ENCODE measurements around the gene HSD17B10. TPM values are rescaled to one million over a fixed set of nuclear protein-coding genes. Genes with fewer than 3 reads are reported as not detected.

The HSD17B10 gene
- total RNA-seq, 4 donors from 2014 or later: 34.7 to 63.5 (median 44.4) TPM

GRCh38 chrX:53398216-53398615, 36.0 kb downstream of the HSD17B10 start:
- TF ChIP-seq POLR2A (IDR thresholded peaks at IDR 0.05): no peak
- no peak for TF ChIP-seq CTCF (IDR thresholded peaks at IDR 0.05)
- Histone ChIP-seq H3K4me1 (no peaks in the 10 kb centered on the region), H3K9me3 (no peaks in the 10 kb centered on the region), H3K27me3 (no peaks in the 10 kb centered on the region), H3K27ac (no peak overlapping the region), H3K36me3 (peaks cover 0 to 20% (median 0%) of the 10 kb centered on the region in 3 donors), H3K4me3 (no peak overlapping the region)
- DNase-seq: no peak

GRCh38 chrX:53395605-53396298, 38.4 kb downstream of the HSD17B10 start:
- no peak overlapping the region for H3K4me3 ChIP-seq
- TF ChIP-seq CTCF (IDR thresholded peaks at IDR 0.05): no peak
- TF ChIP-seq POLR2A (IDR thresholded peaks at IDR 0.05): no peak
- no peaks in the 10 kb centered on the region for H3K9me3 ChIP-seq
- peaks cover 0 to 13% (median 0%) of the 10 kb centered on the region in 3 donors for H3K36me3 ChIP-seq
- H3K27me3 ChIP-seq: no peaks in the 10 kb centered on the region
- no peak for DNase-seq
- H3K4me1 ChIP-seq: no peaks in the 10 kb centered on the region
- H3K27ac ChIP-seq: no peak overlapping the region

GRCh38 chrX:53383376-53384076, 50.6 kb downstream of the HSD17B10 start:
- Histone ChIP-seq H3K36me3 (peaks cover 0 to 36% (median 0%) of the 10 kb centered on the region in 3 donors), H3K27me3 (no peaks in the 10 kb centered on the region), H3K27ac (no peak overlapping the region), H3K4me3 (no peak overlapping the region), H3K4me1 (no peaks in the 10 kb centered on the region), H3K9me3 (no peaks in the 10 kb centered on the region)
- TF ChIP-seq POLR2A (IDR thresholded peaks at IDR 0.05): no peak
- no peak for TF ChIP-seq CTCF (IDR thresholded peaks at IDR 0.05)
- no peak for DNase-seq

Small RNAs within 50 kb of the gene (small RNA-seq; reads per million reads assigned to genes)
- gene MIR6857 (0 reads per million in 2 donors), gene VTRNA3-1P (0 reads per million in 2 donors)

Other genes starting within 250 kb of the HSD17B10 start
- 100 to 1,000 TPM in 3 of 4 donors, 10 to 100 TPM in 1; 77.4 to 176 (median 137) TPM for gene KDM5C, start 209.2 kb downstream of the HSD17B10 start, total RNA-seq
- 10 to 100 TPM; 20.6 to 77.9 (median 48.3) TPM for gene IQSEC2, start 152.8 kb downstream of the HSD17B10 start, total RNA-seq
- 100 to 1,000 TPM in 1 of 4 donors, 10 to 100 TPM in 3; 35.5 to 119 (median 39.7) TPM for gene SMC1A, start 11.7 kb downstream of the HSD17B10 start, total RNA-seq
- 1 to 10 TPM in 1 of 4 donors, not detected in 3; 1.0 TPM for gene RIBC1, start 11.5 kb downstream of the HSD17B10 start, total RNA-seq

All from Peyer's patch (tissue), 4 donors.